Retinal pigment epithelial cell (primary cell): ENCODE data around the gene MGLL.

Experiments used
- DNase-seq: peaks from one replicate; pipeline ENCODE4 v3.0.0-alpha.2; 2010; ENCODE audit warnings: low read depth
- H3K4me3 ChIP-seq: 2 replicates; pipeline ENCODE4 v1.5.1; 2011; ENCODE audit warnings: mild to moderate bottlenecking, low read length, control low read depth, moderate library complexity
- TF ChIP-seq, protein P1 (sequence below): conservative IDR thresholded peaks from 2 replicates; pipeline ENCODE4 v1.5.1; 2011; ENCODE audit warnings: low read depth, low read length, control low read depth, inconsistent platforms

Gene MGLL

DNA sequence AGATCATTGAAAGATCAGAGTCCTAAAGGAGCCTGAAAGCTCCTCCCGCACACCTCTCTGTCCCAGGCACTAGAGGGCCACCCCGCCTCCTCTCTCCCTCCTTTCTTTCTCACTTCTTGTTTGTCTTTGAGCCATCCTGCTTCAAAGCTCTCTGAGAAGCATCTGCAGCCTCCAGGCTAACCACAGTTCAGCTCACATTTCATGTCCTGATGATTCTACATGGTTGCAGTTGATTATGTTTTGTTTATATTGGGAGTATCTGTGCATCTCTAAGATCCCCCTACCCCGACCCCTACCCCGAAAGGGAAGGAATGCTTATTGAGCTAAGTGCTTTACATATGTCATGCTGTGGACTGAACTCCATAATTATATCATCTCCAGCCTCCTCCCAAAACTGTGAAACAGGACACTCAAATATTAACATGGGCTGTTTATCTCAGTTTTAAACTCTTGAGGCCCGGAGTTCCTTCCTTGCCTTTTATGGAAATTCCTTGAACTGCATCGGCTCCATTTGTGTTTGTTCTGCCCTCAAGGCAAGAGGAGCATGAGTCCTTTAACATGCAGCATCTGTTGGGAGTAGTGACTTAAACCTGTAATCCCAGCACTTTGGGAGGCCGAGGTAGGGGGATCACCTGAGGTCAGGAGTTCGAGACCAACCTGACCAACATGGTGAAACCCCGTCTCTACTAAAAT lies 30.9 kb downstream of the MGLL start:
- TF ChIP-seq, protein P1, sequence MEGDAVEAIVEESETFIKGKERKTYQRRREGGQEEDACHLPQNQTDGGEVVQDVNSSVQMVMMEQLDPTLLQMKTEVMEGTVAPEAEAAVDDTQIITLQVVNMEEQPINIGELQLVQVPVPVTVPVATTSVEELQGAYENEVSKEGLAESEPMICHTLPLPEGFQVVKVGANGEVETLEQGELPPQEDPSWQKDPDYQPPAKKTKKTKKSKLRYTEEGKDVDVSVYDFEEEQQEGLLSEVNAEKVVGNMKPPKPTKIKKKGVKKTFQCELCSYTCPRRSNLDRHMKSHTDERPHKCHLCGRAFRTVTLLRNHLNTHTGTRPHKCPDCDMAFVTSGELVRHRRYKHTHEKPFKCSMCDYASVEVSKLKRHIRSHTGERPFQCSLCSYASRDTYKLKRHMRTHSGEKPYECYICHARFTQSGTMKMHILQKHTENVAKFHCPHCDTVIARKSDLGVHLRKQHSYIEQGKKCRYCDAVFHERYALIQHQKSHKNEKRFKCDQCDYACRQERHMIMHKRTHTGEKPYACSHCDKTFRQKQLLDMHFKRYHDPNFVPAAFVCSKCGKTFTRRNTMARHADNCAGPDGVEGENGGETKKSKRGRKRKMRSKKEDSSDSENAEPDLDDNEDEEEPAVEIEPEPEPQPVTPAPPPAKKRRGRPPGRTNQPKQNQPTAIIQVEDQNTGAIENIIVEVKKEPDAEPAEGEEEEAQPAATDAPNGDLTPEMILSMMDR = peak; percentile 28
- no peak overlapping the region for H3K4me3 ChIP-seq
- no peak for DNase-seq

DNA sequence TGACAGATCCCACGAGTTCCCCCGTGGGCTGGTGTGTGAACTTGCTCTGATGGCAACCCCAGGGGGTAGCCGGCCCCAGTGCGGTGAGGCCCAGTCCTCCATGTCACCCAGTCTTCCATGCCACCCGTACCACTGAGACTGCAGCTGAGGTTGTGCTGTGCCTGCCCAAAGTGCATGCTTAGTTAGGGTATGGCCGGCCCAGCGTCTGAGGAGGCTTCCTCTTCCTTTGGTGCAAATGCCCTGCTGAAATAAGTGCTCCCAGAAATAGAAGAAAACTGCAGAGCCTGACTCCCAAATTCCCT lies 31.5 kb downstream of the MGLL start:
- no peak overlapping the region for H3K4me3 ChIP-seq
- TF ChIP-seq, protein P1 = no peak
- no peak for DNase-seq

DNA sequence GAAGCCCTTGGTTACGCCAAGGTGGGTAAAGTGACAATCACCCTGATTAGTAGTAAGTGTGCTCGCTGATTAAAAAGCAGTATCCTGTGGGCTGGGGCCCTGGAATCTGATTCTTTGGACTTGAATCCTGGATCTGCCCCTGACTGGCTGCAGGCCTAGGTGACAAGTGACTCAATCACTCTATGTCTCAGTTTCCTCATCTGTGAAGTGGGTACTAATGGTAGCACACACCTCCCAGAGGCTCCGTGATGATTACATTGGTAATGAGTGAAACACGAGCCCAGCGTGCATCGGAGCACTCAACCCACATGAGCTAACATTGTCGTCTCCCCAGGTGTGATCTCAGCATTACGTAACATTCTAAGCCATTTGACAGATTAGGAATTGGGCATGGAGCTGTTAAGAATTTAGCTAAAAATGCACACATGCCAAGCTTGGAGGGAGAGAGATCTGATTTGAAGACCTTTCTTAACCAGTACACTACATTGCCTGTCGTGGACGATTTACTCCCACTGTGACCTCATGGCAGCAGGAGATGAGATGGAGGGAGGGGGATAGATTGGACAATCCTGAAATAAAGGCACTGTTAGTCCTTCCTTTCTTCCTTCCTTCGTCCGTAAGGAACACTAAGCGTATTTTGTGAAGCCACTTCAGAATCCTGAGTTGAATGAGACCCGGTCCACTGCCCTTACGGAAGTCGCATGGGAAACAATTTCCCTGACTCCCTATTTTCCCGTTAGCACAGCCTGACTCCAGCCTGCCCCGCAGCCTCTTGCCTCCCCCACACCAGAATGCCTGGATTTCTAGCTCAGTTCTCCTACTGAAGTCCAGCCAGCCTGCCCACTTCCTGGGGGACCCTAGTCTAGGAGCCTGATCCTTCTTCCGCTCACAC lies 32.1 kb downstream of the MGLL start:
- no peak for DNase-seq
- TF ChIP-seq, protein P1 = no peak
- H3K4me3 ChIP-seq = no peak overlapping the region

DNA sequence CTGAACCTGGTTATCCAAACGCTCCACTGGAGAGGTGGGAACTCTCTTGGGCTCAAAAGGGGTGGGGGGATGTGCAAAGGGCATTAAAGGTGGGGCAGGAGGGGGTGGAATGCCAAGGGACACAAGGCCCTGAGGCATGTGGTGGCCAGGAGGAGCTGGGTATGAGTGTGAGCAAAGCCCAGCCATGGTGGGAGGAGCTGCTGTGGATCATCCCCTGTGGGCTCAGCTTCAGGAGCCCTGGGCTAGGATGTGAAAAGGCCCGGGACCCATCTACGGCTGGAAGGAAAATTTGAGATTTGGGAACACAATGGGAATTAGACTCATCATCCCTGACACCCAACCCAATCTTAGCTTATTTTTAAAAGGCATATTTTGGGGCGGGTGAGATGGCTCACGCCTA lies 33.3 kb downstream of the MGLL start:
- TF ChIP-seq, protein P1 = no peak
- no peak overlapping the region for H3K4me3 ChIP-seq
- DNase-seq = no peak

DNA sequence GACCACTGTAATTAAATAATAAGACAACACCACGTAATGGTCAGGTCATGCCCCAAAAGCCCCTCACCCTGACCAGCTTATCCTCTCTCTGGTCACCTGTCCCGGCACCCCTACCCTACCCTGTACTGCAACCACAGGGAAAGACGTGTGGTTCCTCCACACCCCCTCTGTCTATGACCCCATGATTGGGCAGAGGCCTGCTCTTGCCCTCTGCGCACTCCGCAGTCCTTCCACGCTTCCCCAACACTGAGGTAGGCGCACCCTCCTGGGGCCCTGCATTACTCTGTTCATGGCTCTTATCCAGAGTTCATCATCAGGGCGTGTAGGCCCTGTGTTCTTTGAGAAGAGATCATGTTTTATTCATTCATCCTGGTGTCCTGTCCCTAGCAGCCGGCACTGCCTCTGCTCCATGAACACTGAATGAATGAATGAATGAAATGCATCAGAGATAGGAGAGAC lies 33.8 kb downstream of the MGLL start:
- TF ChIP-seq, protein P1 = no peak
- H3K4me3 ChIP-seq = no peak overlapping the region

DNA sequence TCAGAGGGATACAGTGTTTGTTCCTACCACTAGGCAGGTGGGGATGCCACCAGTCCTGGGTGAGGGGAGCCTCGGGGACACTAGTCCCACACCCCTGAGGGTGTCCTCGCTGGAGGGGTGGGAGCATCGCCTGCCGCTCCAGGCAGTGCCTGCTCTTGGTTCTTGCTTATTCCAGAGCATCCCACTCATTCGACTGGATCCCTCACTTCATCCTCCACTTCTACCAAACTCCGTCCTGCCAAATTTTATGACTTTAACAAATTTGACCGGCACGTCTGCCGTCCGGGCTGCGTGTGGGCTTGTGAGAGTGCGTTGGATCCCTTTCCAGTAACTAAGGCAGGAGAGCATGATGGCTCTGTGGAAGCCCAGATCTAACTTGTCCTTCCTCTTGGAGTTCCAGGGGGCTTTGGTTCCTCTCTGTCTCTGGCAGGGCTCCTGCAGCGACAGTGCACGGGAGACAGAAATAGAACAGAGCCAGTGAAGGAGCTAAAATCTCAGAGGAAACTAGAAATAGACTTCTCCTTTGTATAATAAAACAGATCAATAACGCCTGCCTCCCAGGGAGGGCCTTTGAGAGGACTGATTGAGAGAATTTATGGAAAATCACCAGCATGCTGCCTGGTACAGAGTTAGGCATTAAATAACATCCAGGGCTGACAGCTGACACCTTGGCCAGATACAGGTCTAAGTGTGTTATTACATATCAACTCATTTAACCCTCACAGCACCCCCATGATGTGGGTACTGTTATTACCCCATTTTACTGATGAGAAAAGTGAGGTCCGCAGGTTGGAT lies 34.5 kb downstream of the MGLL start:
- TF ChIP-seq, protein P1 = no peak
- no peak overlapping the region for H3K4me3 ChIP-seq
- no peak for DNase-seq

More for the DNA sequence above, 33.8 kb downstream of the MGLL start:
- DNase-seq = no peak
